Duodenal mucosa (tissue), 2 donors: ENCODE measurements around the gene DPP10.

Experiments
- H3K27ac ChIP-seq: one replicate; pipeline ENCODE4 v1.7.0; 2013; ENCODE audit warnings: low read depth, low read length
- H3K27me3 ChIP-seq, 2 donors: one replicate each; pipeline ENCODE4 v1.7.0; 2013; ENCODE audit warnings: low read length in 2 of 2, control low read depth in 1 of 2; ENCODE audit not compliant: insufficient read depth in 2 of 2, control insufficient read depth in 1 of 2
- H3K36me3 ChIP-seq, 2 donors: one replicate each; pipeline ENCODE4 v1.7.0; 2013; ENCODE audit warnings: low read length in 2 of 2, control low read depth in 1 of 2; ENCODE audit not compliant: insufficient read depth in 2 of 2, control insufficient read depth in 1 of 2
- H3K4me1 ChIP-seq, 2 donors: one replicate each; pipeline ENCODE4 v1.7.0; 2013; ENCODE audit warnings: low read length in 2 of 2, control low read depth in 1 of 2; ENCODE audit not compliant: insufficient read depth in 2 of 2, control insufficient read depth in 1 of 2
- H3K4me3 ChIP-seq, 2 donors: one replicate each; pipeline ENCODE4 v1.7.0; 2013; ENCODE audit warnings: low read length in 2 of 2, low read depth in 1 of 2
- H3K9ac ChIP-seq, 2 donors: one replicate each; pipeline ENCODE4 v1.7.0; 2013; ENCODE audit warnings: low read length in 2 of 2, low read depth in 1 of 2
- H3K9me3 ChIP-seq, 2 donors: one replicate each; pipeline ENCODE4 v1.7.0; 2013; ENCODE audit warnings: low read length in 2 of 2, control low read depth in 1 of 2; ENCODE audit not compliant: control insufficient read depth in 1 of 2

Gene DPP10

DNA sequence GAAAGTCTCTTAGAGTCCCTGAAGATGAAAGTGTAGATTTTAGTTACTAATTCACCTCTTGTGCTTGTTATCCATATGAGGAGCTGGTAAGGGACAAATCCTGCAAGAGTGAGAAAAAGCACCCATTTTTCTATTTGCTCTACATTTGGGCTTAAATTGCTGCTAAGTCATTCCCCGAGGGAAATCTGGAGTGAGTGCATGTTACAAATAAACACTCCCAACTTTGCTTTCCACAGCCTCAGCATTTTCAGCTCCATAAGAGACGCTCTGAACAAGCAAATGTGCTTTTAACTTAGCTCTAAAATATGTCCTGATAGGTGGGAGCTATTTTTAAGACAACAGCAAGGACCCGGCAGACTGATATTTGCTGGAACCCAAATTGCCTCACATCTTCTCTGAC, 126.7 kb downstream of the DPP10 start:
- H3K27ac ChIP-seq: no peak overlapping the region
- no peak overlapping the region for H3K9ac ChIP-seq
- H3K27me3 ChIP-seq: no peaks in the 10 kb centered on the region
- no peak overlapping the region for H3K4me3 ChIP-seq
- no peaks in the 10 kb centered on the region for H3K9me3 ChIP-seq
- no peaks in the 10 kb centered on the region for H3K36me3 ChIP-seq
- H3K4me1 ChIP-seq: no peaks in the 10 kb centered on the region

DNA sequence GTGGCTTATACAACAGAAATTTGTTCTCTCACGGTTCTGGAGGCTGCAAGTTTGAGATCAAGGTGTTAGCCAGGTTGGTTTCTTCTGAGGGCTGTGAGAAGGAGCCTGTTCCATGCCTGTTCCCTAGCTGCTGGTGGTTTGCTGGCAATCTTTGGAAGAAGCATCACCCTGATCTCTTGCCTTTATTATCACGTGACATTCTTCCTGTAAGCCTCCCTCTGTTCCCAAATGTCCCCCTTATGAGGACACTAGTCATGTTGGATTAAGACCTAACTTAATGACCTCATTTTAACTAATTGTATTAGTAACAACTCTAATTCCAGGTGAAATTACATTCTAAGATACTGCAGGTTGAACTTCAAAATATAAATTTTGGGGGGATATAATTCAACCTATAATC, 135.2 kb downstream of the DPP10 start:
- no peak overlapping the region for H3K4me3 ChIP-seq
- no peak overlapping the region for H3K9ac ChIP-seq
- H3K36me3 ChIP-seq: no peaks in the 10 kb centered on the region
- H3K27ac ChIP-seq: no peak overlapping the region
- no peaks in the 10 kb centered on the region for H3K9me3 ChIP-seq
- H3K4me1 ChIP-seq: no peaks in the 10 kb centered on the region
- H3K27me3 ChIP-seq: no peaks in the 10 kb centered on the region

DNA sequence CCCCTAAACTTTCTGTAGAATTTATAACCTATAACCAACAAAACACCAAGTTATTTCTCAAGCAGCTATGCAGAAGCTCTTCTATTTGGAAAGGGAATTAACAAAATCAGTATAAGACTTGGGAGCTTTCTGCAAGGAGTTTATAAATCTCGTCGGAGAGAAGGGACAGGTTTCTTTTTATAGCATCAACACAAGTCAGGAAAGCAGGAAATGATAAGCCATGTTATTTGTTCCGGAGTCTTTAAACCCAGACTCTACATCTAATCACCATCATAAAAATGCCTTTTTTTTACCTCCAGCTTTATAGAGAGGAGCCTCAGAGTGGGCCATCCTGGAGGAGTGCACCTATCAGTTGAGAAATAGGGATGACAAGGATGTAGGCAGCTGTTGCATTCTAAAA, 137.1 kb downstream of the DPP10 start:
- no peaks in the 10 kb centered on the region for H3K4me1 ChIP-seq
- H3K27ac ChIP-seq: no peak overlapping the region

DNA sequence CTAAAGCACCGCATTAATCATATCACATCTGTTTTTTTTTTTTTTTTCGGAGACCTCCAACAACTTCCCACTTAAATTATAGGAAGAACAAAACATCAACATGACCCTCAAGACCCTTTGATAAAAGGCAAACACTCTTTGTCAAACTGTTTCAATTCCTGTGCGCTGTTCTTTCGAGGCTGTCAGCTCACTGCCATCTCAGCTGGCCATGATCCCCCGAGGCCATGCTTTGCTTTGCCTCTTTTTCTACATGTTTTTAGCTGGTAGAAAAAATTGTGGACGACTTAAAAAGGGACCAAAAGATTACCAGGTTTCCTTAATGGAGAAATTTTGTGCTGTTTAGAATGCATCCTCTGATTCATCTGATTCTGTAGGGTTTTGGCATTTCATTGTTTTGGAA, 138.2 kb downstream of the DPP10 start:
- H3K27me3 ChIP-seq: no peaks in the 10 kb centered on the region

More for the DNA sequence above, 137.1 kb downstream of the DPP10 start:
- H3K36me3 ChIP-seq: no peaks in the 10 kb centered on the region
- no peaks in the 10 kb centered on the region for H3K27me3 ChIP-seq
- H3K4me3 ChIP-seq: no peak overlapping the region
- H3K9me3 ChIP-seq: no peaks in the 10 kb centered on the region
- no peak overlapping the region for H3K9ac ChIP-seq

DNA sequence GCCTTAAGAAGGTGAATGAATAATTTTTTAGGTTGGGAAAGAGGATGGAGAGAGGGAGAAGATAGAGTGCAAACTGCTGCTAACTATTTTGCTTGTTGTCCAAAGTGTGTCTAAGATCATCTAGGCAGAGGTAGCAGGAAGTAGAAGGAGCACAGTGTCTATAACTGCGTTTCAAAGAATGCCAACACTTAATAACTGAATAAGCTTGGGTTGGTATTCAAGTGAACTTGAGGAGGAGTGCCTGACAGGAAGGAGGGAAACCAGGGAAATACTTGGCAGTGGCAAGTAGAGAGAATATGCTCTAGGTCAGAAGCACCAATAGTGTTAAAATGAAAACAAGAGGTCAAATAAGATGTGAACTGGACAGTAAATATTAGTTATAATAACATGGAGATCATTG, 155.9 kb downstream of the DPP10 start:
- H3K9ac ChIP-seq: no peak overlapping the region
- no peaks in the 10 kb centered on the region for H3K4me1 ChIP-seq
- H3K27ac ChIP-seq: no peak overlapping the region
- no peaks in the 10 kb centered on the region for H3K27me3 ChIP-seq
- no peak overlapping the region for H3K4me3 ChIP-seq
- no peaks in the 10 kb centered on the region for H3K36me3 ChIP-seq
- no peaks in the 10 kb centered on the region for H3K9me3 ChIP-seq

More for the DNA sequence above, 138.2 kb downstream of the DPP10 start:
- H3K36me3 ChIP-seq: no peaks in the 10 kb centered on the region
- no peaks in the 10 kb centered on the region for H3K4me1 ChIP-seq
- no peak overlapping the region for H3K4me3 ChIP-seq
- H3K27ac ChIP-seq: no peak overlapping the region
- H3K9me3 ChIP-seq: no peaks in the 10 kb centered on the region
- H3K9ac ChIP-seq: no peak overlapping the region

DNA sequence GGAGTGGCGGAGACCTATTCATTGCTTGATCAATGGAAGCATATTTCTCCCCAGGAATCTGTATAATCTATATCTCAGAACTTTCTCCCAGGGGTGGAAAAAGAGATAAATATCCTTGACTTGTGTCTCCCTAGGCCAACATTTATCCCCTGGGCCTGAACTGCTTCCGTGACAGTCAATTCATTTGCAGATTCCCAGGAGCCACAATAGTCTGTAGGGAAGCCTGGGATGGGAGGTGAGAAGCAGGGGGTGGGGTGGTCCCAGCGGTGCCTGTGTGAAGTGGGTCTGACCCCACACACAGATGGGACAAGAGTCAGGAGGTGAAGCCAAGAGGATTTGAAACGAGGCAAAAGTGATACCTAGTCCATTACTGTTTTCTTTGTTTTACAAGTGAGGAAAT, 166.8 kb downstream of the DPP10 start:
- Histone ChIP-seq H3K9me3 (no peaks in the 10 kb centered on the region), H3K4me3 (no peak overlapping the region), H3K36me3 (no peaks in the 10 kb centered on the region)

DNA sequence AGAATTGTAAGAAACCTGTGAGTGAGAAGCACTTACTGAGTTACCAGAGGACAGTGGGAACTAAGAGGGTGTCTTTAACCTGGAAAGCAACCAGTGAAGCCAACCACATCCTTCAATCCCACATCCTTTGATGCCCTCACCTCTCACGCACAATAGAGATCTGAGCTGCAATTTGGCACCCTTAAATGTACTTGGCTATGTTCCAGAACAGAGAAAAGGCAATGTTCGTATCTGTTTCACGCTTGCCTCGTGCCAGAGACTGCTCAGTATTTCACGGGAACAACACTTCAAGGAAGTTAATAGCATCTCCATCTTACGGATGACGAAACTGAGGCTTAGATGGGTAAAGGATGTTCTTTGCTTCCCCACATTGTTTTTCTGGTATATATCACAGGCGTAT, 167.4 kb downstream of the DPP10 start:
- H3K4me3 ChIP-seq: no peak overlapping the region
- H3K9ac ChIP-seq: no peak overlapping the region
- H3K27me3 ChIP-seq: no peaks in the 10 kb centered on the region
- H3K9me3 ChIP-seq: no peaks in the 10 kb centered on the region
- no peaks in the 10 kb centered on the region for H3K36me3 ChIP-seq
- no peak overlapping the region for H3K27ac ChIP-seq
- no peaks in the 10 kb centered on the region for H3K4me1 ChIP-seq

More for the DNA sequence above, 166.8 kb downstream of the DPP10 start:
- Histone ChIP-seq H3K27me3 (no peaks in the 10 kb centered on the region), H3K9ac (no peak overlapping the region), H3K27ac (no peak overlapping the region), H3K4me1 (no peaks in the 10 kb centered on the region)

DNA sequence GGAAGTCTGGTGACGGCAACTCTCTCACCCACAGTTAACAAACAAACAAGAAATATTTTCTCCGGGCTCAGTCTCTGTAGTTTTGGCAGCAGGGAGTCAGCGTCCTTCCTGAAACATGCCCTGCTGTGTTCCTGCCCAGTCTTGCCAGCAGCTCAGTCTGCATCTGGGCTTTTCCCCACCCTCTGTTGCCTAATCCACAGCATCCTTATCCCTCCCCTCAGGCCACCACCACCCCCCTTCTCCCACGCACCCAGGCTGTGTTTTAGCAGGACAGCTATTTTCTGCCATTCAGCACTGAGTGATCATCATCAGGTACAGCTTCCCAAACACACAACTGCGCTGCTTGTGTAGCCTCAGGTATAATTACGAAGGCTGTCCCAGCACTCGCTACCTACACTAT, 168.2 kb downstream of the DPP10 start:
- H3K4me3 ChIP-seq: no peak overlapping the region
- H3K9me3 ChIP-seq: no peaks in the 10 kb centered on the region
- no peak overlapping the region for H3K9ac ChIP-seq
- no peak overlapping the region for H3K27ac ChIP-seq
- no peaks in the 10 kb centered on the region for H3K4me1 ChIP-seq
- H3K36me3 ChIP-seq: no peaks in the 10 kb centered on the region
- no peaks in the 10 kb centered on the region for H3K27me3 ChIP-seq

DNA sequence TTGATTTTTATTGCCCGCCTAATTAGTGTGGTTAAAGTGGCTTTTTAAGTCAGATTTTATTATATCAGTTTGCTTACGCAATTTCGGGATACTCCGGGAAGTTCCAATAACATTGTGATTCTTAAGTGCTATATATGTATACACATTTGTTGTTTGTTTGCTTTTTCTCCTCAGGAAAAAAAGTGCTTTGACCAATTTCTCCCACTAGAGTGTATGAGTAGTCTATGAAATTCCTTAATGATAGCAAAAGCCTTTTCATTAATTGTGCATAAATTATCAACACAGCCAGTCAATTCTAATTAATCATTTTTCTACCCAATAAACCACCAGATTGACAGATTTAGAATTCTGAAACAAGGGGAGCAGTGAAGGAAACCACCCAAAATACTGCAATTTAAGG, 172.2 kb downstream of the DPP10 start:
- no peak overlapping the region for H3K4me3 ChIP-seq
- H3K9me3 ChIP-seq: no peaks in the 10 kb centered on the region
- no peaks in the 10 kb centered on the region for H3K36me3 ChIP-seq
- H3K4me1 ChIP-seq: no peaks in the 10 kb centered on the region
- no peaks in the 10 kb centered on the region for H3K27me3 ChIP-seq
- H3K9ac ChIP-seq: no peak overlapping the region
- no peak overlapping the region for H3K27ac ChIP-seq

DNA sequence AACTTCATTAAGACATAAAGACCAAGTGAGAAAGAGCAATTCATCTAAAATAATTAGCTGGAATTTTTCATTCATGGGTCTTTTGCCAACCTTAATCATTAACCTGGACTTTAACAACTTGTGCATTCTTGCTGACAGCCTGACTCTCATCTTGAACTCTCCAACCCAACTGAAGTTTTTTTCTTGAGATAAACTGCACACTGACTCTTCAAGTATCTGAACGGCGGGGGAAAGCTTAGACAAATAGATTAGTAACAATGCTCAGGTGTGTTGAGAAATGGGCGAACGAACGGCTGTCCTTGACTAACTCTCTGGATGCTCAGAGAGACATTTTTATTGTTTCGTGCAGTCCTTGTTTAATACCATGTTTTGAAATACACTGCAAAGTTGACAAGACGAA, 186.0 kb downstream of the DPP10 start:
- no peaks in the 10 kb centered on the region for H3K36me3 ChIP-seq
- H3K27me3 ChIP-seq: no peaks in the 10 kb centered on the region
- H3K4me1 ChIP-seq: no peaks in the 10 kb centered on the region
- H3K4me3 ChIP-seq: no peak overlapping the region
- no peak overlapping the region for H3K27ac ChIP-seq
- no peaks in the 10 kb centered on the region for H3K9me3 ChIP-seq
- H3K9ac ChIP-seq: no peak overlapping the region

DNA sequence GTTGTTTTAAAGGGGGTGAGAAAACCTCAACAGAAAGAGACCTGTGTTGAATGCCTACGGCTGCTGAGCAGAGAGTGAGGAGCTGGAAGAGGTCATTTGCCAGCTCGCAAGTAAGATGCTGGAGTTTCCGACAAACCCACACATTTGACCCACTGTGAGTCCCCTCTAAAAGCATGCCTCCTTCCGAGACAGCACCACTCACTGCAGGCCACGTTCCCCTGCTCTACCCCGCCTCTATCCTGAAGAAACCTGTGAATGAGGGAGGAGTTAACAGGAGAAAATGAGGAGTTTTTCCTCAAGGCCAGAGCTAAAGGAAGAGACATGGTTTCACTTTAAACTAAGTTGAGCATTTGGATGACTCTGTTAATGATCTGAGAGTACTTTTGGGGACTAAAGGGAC, 188.7 kb downstream of the DPP10 start:
- Histone ChIP-seq H3K9me3 (no peaks in the 10 kb centered on the region), H3K4me1 (no peaks in the 10 kb centered on the region), H3K4me3 (no peak overlapping the region), H3K27me3 (no peaks in the 10 kb centered on the region), H3K36me3 (no peaks in the 10 kb centered on the region), H3K27ac (no peak overlapping the region), H3K9ac (no peak overlapping the region)
